Heart right ventricle (tissue), 16 donors: ENCODE results near the gene DNAJC4. TPM values are rescaled to one million over a fixed set of nuclear protein-coding genes. Genes with fewer than 3 reads are reported as not detected.

Source experiments
- ATAC-seq, 8 donors: fragments of 200-7000 bp; cut with Tn5 transposase; one replicate each; pipeline ENCODE4 v1.9.1; 2020; ENCODE audit warnings: mild to moderate bottlenecking in 8 of 8, moderate library complexity in 8 of 8, moderate number of reproducible peaks in 1 of 8
- DNase-seq, 2 donors: peaks; one replicate each; pipeline ENCODE4 v3.0.0-alpha.2; 2020
- H3K27ac ChIP-seq, 10 donors: fragments of 200-600 bp; sonication (generic) in 2 of 10; one replicate each; pipeline versions ENCODE4 v1.5.0 to v1.8.0; 2020 to 2022; ENCODE audit warnings: mild to moderate bottlenecking in 3 of 10
- H3K27me3 ChIP-seq, 7 donors: fragments of 200-600 bp; one replicate each; pipeline ENCODE4 v1.8.0; 2021 to 2022; ENCODE audit warnings: mild to moderate bottlenecking in 2 of 7
- H3K36me3 ChIP-seq, 9 donors: fragments of 200-600 bp; sonication (generic) in 1 of 9; one replicate each; pipeline versions ENCODE4 v1.5.0 to v1.8.0; 2020 to 2022; ENCODE audit warnings: mild to moderate bottlenecking in 2 of 9
- H3K4me1 ChIP-seq, 9 donors: fragments of 200-600 bp; sonication (generic) in 1 of 9; one replicate each; pipeline versions ENCODE4 v1.5.0 to v1.8.0; 2020 to 2022; ENCODE audit warnings: mild to moderate bottlenecking in 4 of 9
- H3K4me3 ChIP-seq, 10 donors: fragments of 200-600 bp; sonication (generic) in 2 of 10; one replicate each; pipeline versions ENCODE4 v1.5.0 to v1.8.0; 2020 to 2022; ENCODE audit warnings: mild to moderate bottlenecking in 7 of 10, moderate library complexity in 2 of 10
- H3K9me3 ChIP-seq, 11 donors: fragments of 200-600 bp in 10 of 11; sonication (generic) in 2 of 11; one replicate each; pipeline versions ENCODE4 v1.5.0 to v1.8.0; 2013 to 2022; ENCODE audit warnings: mild to moderate bottlenecking in 2 of 11, control low read depth in 1 of 11, moderate library complexity in 1 of 11
- WGBS, 2 donors: extraction: QIAGEN DNeasy Blood & Tissue Kit; methylation state at CpG; one replicate each; pipeline ENCODE4 v1.1.7; 2013; ENCODE audit warnings: inconsistent platforms in 1 of 2; 5-methylcytosine and 5-hydroxymethylcytosine counted together
- intact Hi-C, 10 donors: fragments of 100-400 bp; cut with DNase I; formaldehyde crosslinking; loops; one replicate each; pipeline versions ENCODE4 v1.11.1 to v1.14.2; 2022
- polyA plus RNA-seq, 2 donors: library from polyadenylated mRNA; stranded (reverse); fragments of 200-250 nt; gene quantifications; one replicate each; pipeline ENCODE4 v1.2.3, GENCODE V29; 2013
- total RNA-seq, 10 donors: library from RNA; stranded (reverse); fragmentation: NEBNext Ultra II Directional in 3 of 10; extraction: Animal tissue kit (Norgen Biotek cat#: 25700) in 3 of 10; gene quantifications; one replicate each; pipeline versions ENCODE4 v1.2.1 to v1.2.4, GENCODE V29; 2021 to 2023
- TF ChIP-seq, protein P1 (sequence below), 9 donors: fragments of 200-600 bp; sonication (generic) in 2 of 9; IDR thresholded peaks; one replicate each; pipeline versions ENCODE4 v1.5.0 to v1.8.0; 2021 to 2022; ENCODE audit warnings: antibody characterized with exemption in 9 of 9, mild to moderate bottlenecking in 5 of 9, moderate library complexity in 1 of 9
- donor health status: Arrhythmogenic right ventricular cardiomyopathy.
- donor health status: ischemic (EF 13 %, LVEDD 7.1; RV severe dilation, severe dysfunction).
- donor health status: healthy with polysubstance abuse.
- donor health status: DM: no; HTN: yes; CAD: no.
- donor health status: DM: no; HTN: no; CAD: no.
- donor health status: ischemic (EF 25% LVEDD 6.9; RV normal size, moderate dysfunction).
- donor health status: ischemic (EF 25% LVEDD 5.7; RV mildly dilated, moderate dysfunction).
- donor health status: healthy.
- donor health status: DM: yes; HTN: yes; CAD: no.
- donor health status: Ischemic cardiomyopathy.
- donor health status: ischemic (EF 35%, LVEDD 5.7; RV mildly dilated, moderate dysfunction).
- donor health status: nonischemic (EF 11% LVEDD 7.7; RV severe dilation, severe dysfunction).
- donor health status: DM: yes; HTN: yes; CAD: no.
- donor health status: PGD.
- donor health status: ischemic (EF 29% LVEDD 5.4; RV normal size, mild dysfunction).
- donor health status: nonischemic (EF 23%, LVEDD 6.1; RV moderate dilation, normal function).

Gene DNAJC4
- total and polyA plus RNA-seq, 12 donors = 46.6 to 173 (median 52.0) TPM

DNA sequence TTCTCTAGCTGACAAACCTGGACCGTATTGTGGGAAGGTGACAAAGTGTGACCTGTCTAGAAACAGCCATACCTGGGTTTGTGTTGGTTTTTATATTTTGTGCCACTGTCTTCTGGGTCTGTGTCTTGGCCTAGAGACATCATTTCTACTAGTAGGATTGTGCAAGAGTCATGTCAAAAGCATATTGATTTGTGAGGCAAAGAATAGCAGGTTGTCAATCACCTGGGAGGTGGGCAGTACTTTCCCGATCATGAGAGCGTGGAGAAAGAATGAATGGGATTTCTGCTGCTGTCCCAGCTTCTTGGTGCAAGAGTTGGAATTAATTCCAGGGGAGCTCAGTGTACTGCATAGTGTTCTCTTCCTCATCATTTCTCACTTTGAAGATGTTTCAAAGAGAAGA lies 28.8 kb upstream of the DNAJC4 start:
- intact Hi-C loops = loop anchor here in 3 of 10 donors (5.0 kb wide), 1 partner anchor 101 kb away; the partner anchor contains the start of gene CATSPERZ (in 3 of the 3)
- Histone ChIP-seq H3K27me3 (no peaks in the 10 kb centered on the region), H3K9me3 (no peaks in the 10 kb centered on the region), H3K27ac (no peak overlapping the region), H3K36me3 (peaks cover 5 to 100% (median 72%) of the 10 kb centered on the region in 9 donors), H3K4me1 (peaks cover 2 to 26% (median 20%) of the 10 kb centered on the region in 9 donors), H3K4me3 (no peak overlapping the region)
- DNase-seq = no peak
- TF ChIP-seq, protein P1, sequence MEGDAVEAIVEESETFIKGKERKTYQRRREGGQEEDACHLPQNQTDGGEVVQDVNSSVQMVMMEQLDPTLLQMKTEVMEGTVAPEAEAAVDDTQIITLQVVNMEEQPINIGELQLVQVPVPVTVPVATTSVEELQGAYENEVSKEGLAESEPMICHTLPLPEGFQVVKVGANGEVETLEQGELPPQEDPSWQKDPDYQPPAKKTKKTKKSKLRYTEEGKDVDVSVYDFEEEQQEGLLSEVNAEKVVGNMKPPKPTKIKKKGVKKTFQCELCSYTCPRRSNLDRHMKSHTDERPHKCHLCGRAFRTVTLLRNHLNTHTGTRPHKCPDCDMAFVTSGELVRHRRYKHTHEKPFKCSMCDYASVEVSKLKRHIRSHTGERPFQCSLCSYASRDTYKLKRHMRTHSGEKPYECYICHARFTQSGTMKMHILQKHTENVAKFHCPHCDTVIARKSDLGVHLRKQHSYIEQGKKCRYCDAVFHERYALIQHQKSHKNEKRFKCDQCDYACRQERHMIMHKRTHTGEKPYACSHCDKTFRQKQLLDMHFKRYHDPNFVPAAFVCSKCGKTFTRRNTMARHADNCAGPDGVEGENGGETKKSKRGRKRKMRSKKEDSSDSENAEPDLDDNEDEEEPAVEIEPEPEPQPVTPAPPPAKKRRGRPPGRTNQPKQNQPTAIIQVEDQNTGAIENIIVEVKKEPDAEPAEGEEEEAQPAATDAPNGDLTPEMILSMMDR (IDR thresholded peaks at IDR 0.05) = no peak
- 60 to 80% methylated on average over 3 of the region's 3 CpGs for WGBS, 2 donors
- no peak for ATAC-seq

DNA sequence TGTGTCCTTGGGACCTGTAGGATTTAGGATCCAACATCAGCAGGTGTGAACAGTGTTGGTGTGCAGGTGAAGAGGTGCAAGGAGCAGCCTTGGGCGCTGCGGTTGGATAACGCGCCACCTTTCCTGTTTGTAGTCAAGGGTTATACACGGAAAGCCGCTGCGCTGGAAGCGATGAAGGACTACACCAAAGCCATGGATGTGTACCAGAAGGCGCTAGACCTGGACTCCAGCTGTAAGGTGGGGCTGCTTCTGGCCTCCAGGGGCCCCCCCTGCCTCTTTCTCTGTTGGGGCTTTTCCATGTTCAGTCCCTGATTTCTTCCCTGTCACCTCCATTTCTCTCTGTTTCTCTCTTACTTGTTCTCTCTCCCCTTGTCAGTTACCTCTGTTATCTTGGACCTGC lies 27.4 kb upstream of the DNAJC4 start:
- no peak for DNase-seq
- TF ChIP-seq, protein P1 (IDR thresholded peaks at IDR 0.05) = no peak
- no peak overlapping the region for H3K4me3 ChIP-seq
- intact Hi-C loops = loop anchor here in 3 of 10 donors (5.0 kb wide), 1 partner anchor 99 kb away; the partner anchor contains the start of gene CATSPERZ (in 3 of the 3)
- 96% methylated on average over 9 of the region's 9 CpGs for WGBS, 2 donors
- ATAC-seq = no peak
- no peaks in the 10 kb centered on the region for H3K9me3 ChIP-seq
- H3K36me3 ChIP-seq = peaks cover 5 to 85% (median 58%) of the 10 kb centered on the region in 9 donors
- no peaks in the 10 kb centered on the region for H3K27me3 ChIP-seq
- no peak overlapping the region for H3K27ac ChIP-seq
- H3K4me1 ChIP-seq = peaks cover 7 to 40% (median 30%) of the 10 kb centered on the region in 9 donors

GRCh38 chr11:64203421-64204079 lies 26.8 kb upstream of the DNAJC4 start:
- 91 to 94% methylated on average over 27 of the region's 27 CpGs for WGBS, 2 donors
- no peak overlapping the region for H3K4me3 ChIP-seq
- intact Hi-C loops = loop anchor here in 7 of 10 donors (1.0 to 5.0 kb wide), 4 partner anchors 65 to 99 kb away; partner anchors contain the start of gene CATSPERZ (in 5 of the 7)
- H3K9me3 ChIP-seq = no peaks in the 10 kb centered on the region
- H3K4me1 ChIP-seq = peaks cover 7 to 46% (median 36%) of the 10 kb centered on the region in 9 donors
- H3K27ac ChIP-seq = no peak overlapping the region
- H3K27me3 ChIP-seq = no peaks in the 10 kb centered on the region
- no peak for DNase-seq
- H3K36me3 ChIP-seq = peaks cover 5 to 80% (median 52%) of the 10 kb centered on the region in 9 donors
- TF ChIP-seq, protein P1 (IDR thresholded peaks at IDR 0.05) = no peak
- ATAC-seq = no peak

- Histone ChIP-seq H3K27me3 (no peaks in the 10 kb centered on the region), H3K4me1 (peaks cover 7 to 51% (median 39%) of the 10 kb centered on the region in 9 donors), H3K4me3 (no peak overlapping the region), H3K9me3 (no peaks in the 10 kb centered on the region), H3K27ac (no peak overlapping the region), H3K36me3 (peaks cover 5 to 75% (median 47%) of the 10 kb centered on the region in 9 donors)
- 85 to 90% methylated on average over 16 of the region's 16 CpGs for WGBS, 2 donors
- TF ChIP-seq, protein P1 (IDR thresholded peaks at IDR 0.05) = no peak
- no peak for DNase-seq
- intact Hi-C loops = loop anchor here in 7 of 10 donors (1.0 to 5.0 kb wide), 4 partner anchors 64 to 98 kb away; partner anchors contain the start of gene CATSPERZ (in 5 of the 7)
- no peak for ATAC-seq
These were observed 26.3 kb upstream of the DNAJC4 start for GRCh38 chr11:64204080-64204440.
